GM12878 (cell line): ENCODE data around the gene NPY5R. TPM values are rescaled to one million over a fixed set of nuclear protein-coding genes. Genes with fewer than 3 reads are reported as not detected.

Source experiments
- ATAC-seq: fragments of 200-7000 bp; cut with Tn5 transposase; 3 replicates; pipeline ENCODE4 v1.9.1; 2020; ENCODE audit warnings: mild to moderate bottlenecking, moderate library complexity
- BruUV-seq: library from RNA; stranded (reverse); fragments of 400-500 nt; replicated peaks from 2 replicates; lab custom pipeline; 2021; lab: Mats Ljungman, UMichigan
- CTCF ChIA-PET: fragments of 300-600 bp; sonication (Branson Sonifier 250); formaldehyde crosslinking; extraction: SDS; loops from one replicate; lab custom pipeline; 2021; ENCODE audit warnings: inconsistent platforms; lab: Yijun Ruan, JAX
- POLR2A ChIA-PET: fragments of 350-600 bp; formaldehyde crosslinking; extraction: SDS; loops from one replicate; lab custom pipeline; 2021; ENCODE audit warnings: inconsistent platforms; lab: Charles Lee
- RAD21 ChIA-PET: fragments of 300-600 bp; sonication (Branson Sonifier 250); formaldehyde crosslinking; loops from one replicate; lab custom pipeline; 2023; ENCODE audit warnings: antibody characterized with exemption; ENCODE audit not compliant: unreplicated experiment; lab: Charles Lee
- SMC1A ChIA-PET: fragments of 300-600 bp; sonication (Branson Sonifier 250); formaldehyde crosslinking; loops from one replicate; lab custom pipeline; 2023; ENCODE audit not compliant: unreplicated experiment, uncharacterized antibody; lab: Charles Lee
- DNase-seq: peaks from one replicate; pipeline ENCODE4 v3.0.0-alpha.2; 2011; ENCODE audit warnings: low read depth, low spot score
- FAIRE-seq: peaks from 3 replicates; lab custom pipeline; 2011; peaks lifted over from hg19 to GRCh38; lab: Jason Lieb, UNC
- H2AFZ ChIP-seq: 2 replicates; pipeline ENCODE4 v1.6.0; 2011; ENCODE audit warnings: low read depth, low read length, control low read depth; ENCODE audit not compliant: control insufficient read depth
- H3K27ac ChIP-seq: 2 replicates; pipeline ENCODE4 v1.5.1; 2011; ENCODE audit warnings: control low read depth; ENCODE audit not compliant: control insufficient read depth, insufficient read depth
- H3K27me3 ChIP-seq, 2 experiments: replicated peaks in 1 of 2; 2 replicates each; pipeline versions ENCODE4 v1.6.0 to v1.6.1; 2011; ENCODE audit warnings: low read length in 1 of 2; ENCODE audit not compliant: control insufficient read depth in 2 of 2, insufficient read depth in 2 of 2
- H3K36me3 ChIP-seq, 2 experiments: 2 replicates each; pipeline ENCODE4 v1.5.1; 2011; ENCODE audit warnings: low read length in 1 of 2; ENCODE audit not compliant: control insufficient read depth in 2 of 2, insufficient read depth in 2 of 2
- H3K4me1 ChIP-seq: 2 replicates; pipeline ENCODE4 v1.6.1; 2011; ENCODE audit warnings: mild to moderate bottlenecking, low read length, moderate library complexity, mixed read lengths; ENCODE audit not compliant: control insufficient read depth, insufficient read depth
- H3K4me2 ChIP-seq: 2 replicates; pipeline ENCODE4 v1.6.0; 2011; ENCODE audit warnings: control low read depth; ENCODE audit not compliant: control insufficient read depth, insufficient read depth
- H3K4me3 ChIP-seq: fragments of 200-600 bp; sonication (generic); 2 replicates; pipeline ENCODE4 v1.5.1; 2016
- H3K79me2 ChIP-seq: 2 replicates; pipeline ENCODE4 v1.6.0; 2011; ENCODE audit warnings: low read length; ENCODE audit not compliant: control insufficient read depth, insufficient read depth
- H3K9ac ChIP-seq: 2 replicates; pipeline ENCODE4 v1.8.0; 2011; ENCODE audit warnings: low read length, control low read depth, mixed read lengths; ENCODE audit not compliant: control insufficient read depth, insufficient read depth
- H3K9me3 ChIP-seq: replicated peaks from 3 replicates; pipeline ENCODE4 v1.5.1; 2011; ENCODE audit warnings: mild to moderate bottlenecking, low read length; ENCODE audit not compliant: control insufficient read depth, insufficient read depth
- H4K20me1 ChIP-seq: 2 replicates; pipeline ENCODE4 v1.6.0; 2011; ENCODE audit not compliant: control insufficient read depth, insufficient read depth
- BACH1 ChIP-seq: fragments of 450-650 bp; IDR thresholded peaks from 2 replicates; pipeline ENCODE4 v1.6.1; 2017; ENCODE audit warnings: mild to moderate bottlenecking, borderline replicate concordance
- CBX5 ChIP-seq: sonication (generic); IDR thresholded peaks from 2 replicates; pipeline ENCODE4 v1.6.1; 2016; ENCODE audit warnings: low read depth, moderate library complexity, mild to moderate bottlenecking, inconsistent platforms
- DPF2 ChIP-seq: fragments of 450-650 bp; IDR thresholded peaks from 2 replicates; pipeline ENCODE4 v1.6.1; 2017; ENCODE audit warnings: mild to moderate bottlenecking
- EED ChIP-seq: sonication (generic); IDR thresholded peaks from 2 replicates; pipeline ENCODE4 v1.6.1; 2016; ENCODE audit warnings: antibody characterized with exemption, low read depth
- NFYB ChIP-seq: IDR thresholded peaks from 2 replicates; pipeline ENCODE4 v1.6.1; 2011; ENCODE audit warnings: low read depth, mild to moderate bottlenecking, low read length, improper control_type of control experiment, moderate library complexity; ENCODE audit not compliant: insufficient read depth
- PAX8 ChIP-seq: fragments of 450-650 bp; IDR thresholded peaks from 2 replicates; pipeline ENCODE4 v1.6.1; 2017; ENCODE audit warnings: mild to moderate bottlenecking, moderate library complexity
- POLR2AphosphoS2 ChIP-seq: IDR thresholded peaks from 2 replicates; pipeline ENCODE4 v1.6.1; 2011; ENCODE audit warnings: low read depth, mild to moderate bottlenecking, low read length, improper control_type of control experiment, moderate library complexity
- SMC3 ChIP-seq: IDR thresholded peaks from 2 replicates; pipeline ENCODE4 v1.6.1; 2011; ENCODE audit warnings: low read length, improper control_type of control experiment, borderline replicate concordance
- TARDBP ChIP-seq: IDR thresholded peaks from 2 replicates; pipeline ENCODE4 v1.6.1; 2016; ENCODE audit warnings: borderline replicate concordance
- TCF7 ChIP-seq: IDR thresholded peaks from 2 replicates; pipeline ENCODE4 v1.6.1; 2014; ENCODE audit warnings: antibody characterized with exemption, borderline replicate concordance
- ZSCAN29 ChIP-seq: fragments of 450-650 bp; IDR thresholded peaks from 2 replicates; pipeline ENCODE4 v1.6.1; 2017; ENCODE audit warnings: mild to moderate bottlenecking, moderate library complexity
- WGBS: methylation state at CpG from one replicate; pipeline ENCODE4 v1.1.6; 2016; ENCODE audit warnings: low lambda C conversion rate; ENCODE audit not compliant: insufficient replicate concordance, insufficient coverage; ENCODE audit errors: missing lambda C conversion rate; 5-methylcytosine and 5-hydroxymethylcytosine counted together
- in situ Hi-C: fragments of 300-500 bp; cut with MboI; formaldehyde crosslinking; loops from 9 replicates; pipeline ENCODE4 v1.14.3; 2018; ENCODE audit warnings: mixed read lengths
- intact Hi-C: fragments of 100-400 bp; cut with micrococcal nuclease; formaldehyde crosslinking; loops from one replicate; pipeline ENCODE4 v1.14.2; 2022; ENCODE audit not compliant: unreplicated experiment
- polyA plus RNA-seq, 11 experiments: library from polyadenylated mRNA; depleted of rRNA in 4 of 11; unstranded in 6 of 11; stranded (reverse) in 5 of 11; fragments of >200 nt; fragmentation: Nextera tagmentation in 4 of 11; fragmentation: Illumina TruSeq in 1 of 11; extraction: Ambion mirVana in 4 of 11; extraction: Trizol in 1 of 11; gene quantifications; 1 replicate in 1 of 11; 2 replicates in 10 of 11; pipeline versions ENCODE4 v1.2.1 to v1.2.3, GENCODE V29; 2011 to 2016; ENCODE audit warnings: inconsistent platforms in 2 of 11, missing spikeins in 2 of 11, low read depth in 1 of 11
- total RNA-seq, 4 experiments: library from RNA; depleted of rRNA in 3 of 4; stranded (reverse); fragments of >200 nt in 3 of 4; fragmentation: Illumina TruSeq in 1 of 4; extraction: Trizol in 1 of 4; gene quantifications; 2 replicates each; pipeline versions ENCODE4 v1.2.1 to v1.2.3, GENCODE V29; 2013 to 2021
- TF ChIP-seq, protein P1 (sequence below): fragments of 450-650 bp; conservative IDR thresholded peaks from 2 replicates; pipeline ENCODE4 v1.6.1; 2017; ENCODE audit warnings: mild to moderate bottlenecking, moderate library complexity
- TF ChIP-seq, protein P2 (sequence below): fragments of 450-650 bp; IDR thresholded peaks from 2 replicates; pipeline ENCODE4 v1.6.1; 2016; ENCODE audit warnings: mild to moderate bottlenecking, moderate library complexity, borderline replicate concordance
- TF ChIP-seq, protein P3 (sequence below): fragments of 450-650 bp; IDR thresholded peaks from 2 replicates; pipeline ENCODE4 v1.6.1; 2017; ENCODE audit warnings: mild to moderate bottlenecking, moderate library complexity

The NPY5R gene
- total and polyA plus RNA-seq, 10 of the 15 experiments (the other 5 are each of a cell fraction or from before 2014, with no cell fraction given): not detected

DNA sequence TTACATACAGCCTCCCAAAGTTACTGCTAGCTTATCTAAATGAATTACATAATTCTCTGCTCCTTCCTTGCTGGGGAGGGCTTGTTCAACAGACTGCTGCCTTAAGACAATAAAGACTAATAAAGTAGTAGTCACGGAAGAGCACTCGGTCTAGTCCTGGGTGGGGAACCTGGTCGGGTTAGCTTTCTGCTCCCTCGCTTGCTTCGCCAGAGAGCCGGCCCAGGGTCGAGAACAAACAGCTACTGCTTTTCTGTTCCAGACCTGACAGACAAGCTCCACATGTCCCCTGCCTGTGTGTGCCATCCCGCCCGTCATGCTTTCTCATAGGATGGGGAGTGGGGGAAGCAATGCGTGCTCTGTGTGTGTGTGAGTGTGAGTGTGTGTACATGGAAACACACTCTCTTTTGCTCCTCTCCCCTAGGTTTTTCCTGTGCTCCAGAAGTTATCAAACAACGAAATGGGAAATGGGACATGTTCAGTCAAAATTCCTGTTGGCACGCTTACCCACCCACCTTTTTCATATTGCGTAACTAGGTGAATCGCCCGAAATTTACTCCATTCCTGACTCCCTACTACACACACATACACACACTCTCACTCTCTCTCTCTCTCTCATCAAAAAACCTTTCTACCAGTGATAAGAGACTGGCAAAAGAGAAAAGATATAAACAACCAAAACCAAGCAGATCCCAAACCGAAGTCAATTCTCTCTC is 12.6 kb upstream of the NPY5R start:
- Histone ChIP-seq H3K4me3 (no peak overlapping the region), H3K4me1 (no peaks in the 10 kb centered on the region), H3K9me3 (no peaks in the 10 kb centered on the region), H3K27ac (no peak overlapping the region), H3K79me2 (no peaks in the 10 kb centered on the region), H3K9ac (no peak overlapping the region), H2AFZ (no peak overlapping the region), H3K27me3 (peaks cover 5 to 11% of the 10 kb centered on the region in 2 experiments), H3K4me2 (no peak overlapping the region), H4K20me1 (no peaks in the 10 kb centered on the region), H3K36me3 (no peaks in the 10 kb centered on the region)
- intact Hi-C loops (no loop called here), in situ Hi-C loops (loop anchor here (5.0 to 10.0 kb wide), 3 partner anchors 216 to 826 kb away; no protein-coding TSS in a partner anchor)
- FAIRE-seq (no peak), DNase-seq (no peak), ATAC-seq (no peak)
- ChIA-PET SMC1A (no interaction called here), CTCF (interaction anchor here (0.8 to 1.3 kb wide), 4 partner anchors 143 to 283 kb away, joined by 3 to 5 read pairs (median 4); no protein-coding TSS in a partner anchor), RAD21 (interaction anchor here (1.6 kb wide), 1 partner anchor 171 kb away, joined by 3 read pairs; no protein-coding TSS in a partner anchor), POLR2A (interaction anchor here (0.6 kb wide), 1 partner anchor 219 kb away, joined by 4 read pairs; no protein-coding TSS in a partner anchor)
- no TSS peak for BruUV-seq
- 66% methylated on average over 16 of the region's 16 CpGs for WGBS
- TF ChIP-seq POLR2AphosphoS2 (no peak), BACH1 (no peak), CBX5 (no peak), TCF7 (no peak), SMC3 (no peak), PAX8 (no peak), DPF2 (no peak), NFYB (no peak), TARDBP (no peak), EED (no peak), ZSCAN29 (no peak)
- TF ChIP-seq, protein P1, sequence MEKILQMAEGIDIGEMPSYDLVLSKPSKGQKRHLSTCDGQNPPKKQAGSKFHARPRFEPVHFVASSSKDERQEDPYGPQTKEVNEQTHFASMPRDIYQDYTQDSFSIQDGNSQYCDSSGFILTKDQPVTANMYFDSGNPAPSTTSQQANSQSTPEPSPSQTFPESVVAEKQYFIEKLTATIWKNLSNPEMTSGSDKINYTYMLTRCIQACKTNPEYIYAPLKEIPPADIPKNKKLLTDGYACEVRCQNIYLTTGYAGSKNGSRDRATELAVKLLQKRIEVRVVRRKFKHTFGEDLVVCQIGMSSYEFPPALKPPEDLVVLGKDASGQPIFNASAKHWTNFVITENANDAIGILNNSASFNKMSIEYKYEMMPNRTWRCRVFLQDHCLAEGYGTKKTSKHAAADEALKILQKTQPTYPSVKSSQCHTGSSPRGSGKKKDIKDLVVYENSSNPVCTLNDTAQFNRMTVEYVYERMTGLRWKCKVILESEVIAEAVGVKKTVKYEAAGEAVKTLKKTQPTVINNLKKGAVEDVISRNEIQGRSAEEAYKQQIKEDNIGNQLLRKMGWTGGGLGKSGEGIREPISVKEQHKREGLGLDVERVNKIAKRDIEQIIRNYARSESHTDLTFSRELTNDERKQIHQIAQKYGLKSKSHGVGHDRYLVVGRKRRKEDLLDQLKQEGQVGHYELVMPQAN: no peak
- TF ChIP-seq, protein P2, sequence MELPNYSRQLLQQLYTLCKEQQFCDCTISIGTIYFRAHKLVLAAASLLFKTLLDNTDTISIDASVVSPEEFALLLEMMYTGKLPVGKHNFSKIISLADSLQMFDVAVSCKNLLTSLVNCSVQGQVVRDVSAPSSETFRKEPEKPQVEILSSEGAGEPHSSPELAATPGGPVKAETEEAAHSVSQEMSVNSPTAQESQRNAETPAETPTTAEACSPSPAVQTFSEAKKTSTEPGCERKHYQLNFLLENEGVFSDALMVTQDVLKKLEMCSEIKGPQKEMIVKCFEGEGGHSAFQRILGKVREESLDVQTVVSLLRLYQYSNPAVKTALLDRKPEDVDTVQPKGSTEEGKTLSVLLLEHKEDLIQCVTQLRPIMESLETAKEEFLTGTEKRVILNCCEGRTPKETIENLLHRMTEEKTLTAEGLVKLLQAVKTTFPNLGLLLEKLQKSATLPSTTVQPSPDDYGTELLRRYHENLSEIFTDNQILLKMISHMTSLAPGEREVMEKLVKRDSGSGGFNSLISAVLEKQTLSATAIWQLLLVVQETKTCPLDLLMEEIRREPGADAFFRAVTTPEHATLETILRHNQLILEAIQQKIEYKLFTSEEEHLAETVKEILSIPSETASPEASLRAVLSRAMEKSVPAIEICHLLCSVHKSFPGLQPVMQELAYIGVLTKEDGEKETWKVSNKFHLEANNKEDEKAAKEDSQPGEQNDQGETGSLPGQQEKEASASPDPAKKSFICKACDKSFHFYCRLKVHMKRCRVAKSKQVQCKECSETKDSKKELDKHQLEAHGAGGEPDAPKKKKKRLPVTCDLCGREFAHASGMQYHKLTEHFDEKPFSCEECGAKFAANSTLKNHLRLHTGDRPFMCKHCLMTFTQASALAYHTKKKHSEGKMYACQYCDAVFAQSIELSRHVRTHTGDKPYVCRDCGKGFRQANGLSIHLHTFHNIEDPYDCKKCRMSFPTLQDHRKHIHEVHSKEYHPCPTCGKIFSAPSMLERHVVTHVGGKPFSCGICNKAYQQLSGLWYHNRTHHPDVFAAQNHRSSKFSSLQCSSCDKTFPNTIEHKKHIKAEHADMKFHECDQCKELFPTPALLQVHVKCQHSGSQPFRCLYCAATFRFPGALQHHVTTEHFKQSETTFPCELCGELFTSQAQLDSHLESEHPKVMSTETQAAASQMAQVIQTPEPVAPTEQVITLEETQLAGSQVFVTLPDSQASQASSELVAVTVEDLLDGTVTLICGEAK: no peak
- TF ChIP-seq, protein P3, sequence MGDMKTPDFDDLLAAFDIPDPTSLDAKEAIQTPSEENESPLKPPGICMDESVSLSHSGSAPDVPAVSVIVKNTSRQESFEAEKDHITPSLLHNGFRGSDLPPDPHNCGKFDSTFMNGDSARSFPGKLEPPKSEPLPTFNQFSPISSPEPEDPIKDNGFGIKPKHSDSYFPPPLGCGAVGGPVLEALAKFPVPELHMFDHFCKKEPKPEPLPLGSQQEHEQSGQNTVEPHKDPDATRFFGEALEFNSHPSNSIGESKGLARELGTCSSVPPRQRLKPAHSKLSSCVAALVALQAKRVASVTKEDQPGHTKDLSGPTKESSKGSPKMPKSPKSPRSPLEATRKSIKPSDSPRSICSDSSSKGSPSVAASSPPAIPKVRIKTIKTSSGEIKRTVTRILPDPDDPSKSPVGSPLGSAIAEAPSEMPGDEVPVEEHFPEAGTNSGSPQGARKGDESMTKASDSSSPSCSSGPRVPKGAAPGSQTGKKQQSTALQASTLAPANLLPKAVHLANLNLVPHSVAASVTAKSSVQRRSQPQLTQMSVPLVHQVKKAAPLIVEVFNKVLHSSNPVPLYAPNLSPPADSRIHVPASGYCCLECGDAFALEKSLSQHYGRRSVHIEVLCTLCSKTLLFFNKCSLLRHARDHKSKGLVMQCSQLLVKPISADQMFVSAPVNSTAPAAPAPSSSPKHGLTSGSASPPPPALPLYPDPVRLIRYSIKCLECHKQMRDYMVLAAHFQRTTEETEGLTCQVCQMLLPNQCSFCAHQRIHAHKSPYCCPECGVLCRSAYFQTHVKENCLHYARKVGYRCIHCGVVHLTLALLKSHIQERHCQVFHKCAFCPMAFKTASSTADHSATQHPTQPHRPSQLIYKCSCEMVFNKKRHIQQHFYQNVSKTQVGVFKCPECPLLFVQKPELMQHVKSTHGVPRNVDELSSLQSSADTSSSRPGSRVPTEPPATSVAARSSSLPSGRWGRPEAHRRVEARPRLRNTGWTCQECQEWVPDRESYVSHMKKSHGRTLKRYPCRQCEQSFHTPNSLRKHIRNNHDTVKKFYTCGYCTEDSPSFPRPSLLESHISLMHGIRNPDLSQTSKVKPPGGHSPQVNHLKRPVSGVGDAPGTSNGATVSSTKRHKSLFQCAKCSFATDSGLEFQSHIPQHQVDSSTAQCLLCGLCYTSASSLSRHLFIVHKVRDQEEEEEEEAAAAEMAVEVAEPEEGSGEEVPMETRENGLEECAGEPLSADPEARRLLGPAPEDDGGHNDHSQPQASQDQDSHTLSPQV: no peak
